Measurements from ENCODE around the gene SPDYE2B.
"Not testable (repeated sequence)": the region's sequence is repeated elsewhere in the genome, so short reads cannot be mapped to it uniquely, and the experiment has no call there.

The SPDYE2B gene

DNA sequence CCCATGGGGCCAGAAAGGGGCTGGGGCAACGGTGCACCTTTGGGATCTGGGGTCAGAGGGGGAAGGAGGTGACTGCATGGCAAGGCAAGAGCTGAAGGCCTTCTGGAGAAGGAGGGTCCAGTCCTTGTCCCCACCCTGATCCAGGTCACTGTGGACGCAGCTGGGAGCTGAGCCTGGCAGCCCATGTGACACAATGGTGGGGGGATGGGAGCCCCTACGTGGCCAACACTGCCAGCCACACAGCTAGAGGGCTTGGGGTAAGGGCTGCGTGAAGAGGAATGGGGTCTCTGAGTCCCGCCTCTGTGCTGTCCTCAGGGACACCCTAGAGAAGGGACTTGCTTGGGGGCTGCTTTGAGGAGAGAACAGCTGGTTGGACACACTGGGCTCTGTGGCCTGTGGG lies 30.7 kb downstream of the SPDYE2B start:
- H3K27ac ChIP-seq (ENCODE audit: low read depth, low read length); H3K9ac ChIP-seq (ENCODE audit: low read depth in 1 of 2, low read length in 2 of 2); H3K4me3 ChIP-seq (ENCODE audit: low read depth in 1 of 2, low read length in 2 of 2); H3K27me3 ChIP-seq (ENCODE audit: control insufficient read depth in 1 of 2, insufficient read depth in 2 of 2, low read length in 2 of 2); H3K4me1 ChIP-seq (ENCODE audit: control insufficient read depth in 1 of 2, insufficient read depth in 2 of 2, low read length in 2 of 2); H3K9me3 ChIP-seq (ENCODE audit: control insufficient read depth in 1 of 2, low read length in 2 of 2); H3K36me3 ChIP-seq (ENCODE audit: control insufficient read depth in 1 of 2, insufficient read depth in 2 of 2, low read length in 2 of 2): not testable (repeated sequence)

DNA sequence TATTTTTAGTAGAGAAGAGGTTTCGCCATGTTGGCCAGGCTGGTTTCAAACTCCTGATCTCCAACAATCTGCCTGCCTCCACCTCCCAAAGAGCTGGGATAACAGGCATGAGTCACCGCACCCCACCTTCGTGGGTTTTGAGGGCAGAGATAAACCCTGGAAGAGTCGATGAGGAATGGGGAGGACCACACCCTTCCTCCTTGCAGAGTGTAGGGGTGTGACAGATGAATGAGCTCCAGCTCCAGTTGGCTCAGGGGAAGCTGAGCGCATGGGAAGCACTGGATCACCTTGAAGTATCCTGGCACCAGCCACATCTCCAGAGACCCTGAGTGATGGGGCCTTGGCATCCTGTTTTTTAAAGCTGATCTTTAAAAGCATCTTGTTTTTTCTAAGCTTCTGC lies 32.4 kb downstream of the SPDYE2B start:
- H3K27ac ChIP-seq (ENCODE audit: low read depth, low read length); H3K9ac ChIP-seq (ENCODE audit: low read depth in 1 of 2, low read length in 2 of 2); H3K9me3 ChIP-seq (ENCODE audit: control insufficient read depth in 1 of 2, low read length in 2 of 2); H3K36me3 ChIP-seq (ENCODE audit: control insufficient read depth in 1 of 2, insufficient read depth in 2 of 2, low read length in 2 of 2); H3K4me3 ChIP-seq (ENCODE audit: low read depth in 1 of 2, low read length in 2 of 2); H3K27me3 ChIP-seq (ENCODE audit: control insufficient read depth in 1 of 2, insufficient read depth in 2 of 2, low read length in 2 of 2); H3K4me1 ChIP-seq (ENCODE audit: control insufficient read depth in 1 of 2, insufficient read depth in 2 of 2, low read length in 2 of 2): not testable (repeated sequence)

DNA sequence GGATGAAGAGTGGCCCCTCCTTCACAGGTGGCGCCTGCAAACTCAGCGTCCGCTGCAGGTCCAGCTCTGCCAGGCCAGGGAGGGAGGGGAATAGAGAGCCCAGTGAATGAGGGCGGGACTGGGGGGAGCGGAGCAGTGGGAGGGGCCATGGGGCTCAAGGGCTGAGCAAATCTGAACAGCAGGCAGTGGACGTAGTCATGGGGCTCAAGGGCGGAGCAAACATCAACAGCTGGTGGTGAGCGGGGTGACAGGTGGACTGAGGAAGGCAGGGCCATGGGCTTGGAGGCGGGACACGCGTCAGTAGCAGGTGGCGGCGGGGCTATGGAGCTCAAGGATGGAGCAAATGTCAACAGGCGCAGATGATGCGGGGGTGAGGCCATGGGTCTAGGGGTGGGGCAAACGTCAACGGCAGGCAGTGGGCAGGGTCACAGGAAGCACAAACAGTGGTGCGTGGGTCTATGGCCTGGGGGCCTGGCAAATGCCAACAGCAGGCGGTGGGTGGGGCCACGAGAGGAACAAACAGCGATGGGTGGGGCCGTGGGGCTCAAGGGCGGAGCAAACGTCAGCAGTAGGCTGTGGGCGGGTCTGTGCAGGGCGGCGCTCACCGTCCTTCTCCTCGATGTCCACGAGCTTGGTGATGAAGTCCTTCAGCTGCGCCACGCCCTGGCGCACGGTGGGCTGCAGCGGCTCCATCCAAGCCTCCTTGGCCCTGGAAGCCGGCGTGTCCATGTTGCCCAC lies 38.3 kb downstream of the SPDYE2B start:
- not testable (repeated sequence) for H3K9ac ChIP-seq (ENCODE audit: low read depth in 1 of 2, low read length in 2 of 2); H3K9me3 ChIP-seq (ENCODE audit: control insufficient read depth in 1 of 2, low read length in 2 of 2); H3K27me3 ChIP-seq (ENCODE audit: control insufficient read depth in 1 of 2, insufficient read depth in 2 of 2, low read length in 2 of 2); H3K36me3 ChIP-seq (ENCODE audit: control insufficient read depth in 1 of 2, insufficient read depth in 2 of 2, low read length in 2 of 2); H3K27ac ChIP-seq (ENCODE audit: low read depth, low read length); H3K4me3 ChIP-seq (ENCODE audit: low read depth in 1 of 2, low read length in 2 of 2); H3K4me1 ChIP-seq (ENCODE audit: control insufficient read depth in 1 of 2, insufficient read depth in 2 of 2, low read length in 2 of 2)

DNA sequence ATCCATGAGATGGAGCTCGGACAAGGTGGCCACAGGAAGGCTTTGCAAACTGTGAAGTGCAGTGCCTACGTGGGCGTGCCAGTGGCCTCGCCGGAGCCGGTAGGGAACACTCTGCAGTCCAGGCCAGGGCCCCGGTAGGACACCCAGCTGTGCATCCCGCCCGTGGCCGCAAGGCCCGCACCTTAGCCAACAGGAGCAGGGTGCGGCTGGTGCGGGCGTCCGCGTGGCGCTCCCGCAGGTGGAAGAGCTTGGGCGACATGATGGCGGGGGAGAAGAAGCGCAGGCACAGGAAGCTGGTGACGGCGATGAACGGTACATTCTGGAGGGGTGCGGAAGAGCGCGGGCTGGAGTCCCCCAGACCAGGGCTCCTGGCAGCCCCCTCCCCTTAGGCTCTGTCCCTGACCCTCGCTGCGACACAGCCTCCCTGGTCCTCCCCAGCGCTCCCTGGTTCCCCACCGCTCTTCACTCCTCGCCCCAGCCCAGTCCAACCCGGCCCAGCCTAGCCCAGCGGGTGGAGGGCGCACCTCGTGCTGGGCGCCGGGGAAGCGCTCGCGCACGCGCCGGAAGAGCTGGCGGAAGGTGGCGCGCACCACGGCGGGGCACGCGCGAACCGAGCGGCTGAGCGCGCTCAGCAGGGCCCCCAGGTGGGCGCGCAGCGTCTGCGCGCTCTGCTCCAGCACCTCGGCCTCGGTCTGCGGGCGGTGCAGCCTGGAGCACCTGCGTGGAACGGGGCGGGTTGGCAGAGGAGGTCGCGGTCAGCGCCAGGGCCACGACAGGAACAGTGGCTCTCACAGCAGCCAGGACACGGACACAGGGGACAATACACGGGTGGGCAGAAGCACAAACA lies 39.5 kb downstream of the SPDYE2B start:
- H3K27me3 ChIP-seq (ENCODE audit: control insufficient read depth in 1 of 2, insufficient read depth in 2 of 2, low read length in 2 of 2); H3K27ac ChIP-seq (ENCODE audit: low read depth, low read length); H3K36me3 ChIP-seq (ENCODE audit: control insufficient read depth in 1 of 2, insufficient read depth in 2 of 2, low read length in 2 of 2); H3K4me3 ChIP-seq (ENCODE audit: low read depth in 1 of 2, low read length in 2 of 2); H3K9me3 ChIP-seq (ENCODE audit: control insufficient read depth in 1 of 2, low read length in 2 of 2); H3K9ac ChIP-seq (ENCODE audit: low read depth in 1 of 2, low read length in 2 of 2); H3K4me1 ChIP-seq (ENCODE audit: control insufficient read depth in 1 of 2, insufficient read depth in 2 of 2, low read length in 2 of 2): not testable (repeated sequence)

DNA sequence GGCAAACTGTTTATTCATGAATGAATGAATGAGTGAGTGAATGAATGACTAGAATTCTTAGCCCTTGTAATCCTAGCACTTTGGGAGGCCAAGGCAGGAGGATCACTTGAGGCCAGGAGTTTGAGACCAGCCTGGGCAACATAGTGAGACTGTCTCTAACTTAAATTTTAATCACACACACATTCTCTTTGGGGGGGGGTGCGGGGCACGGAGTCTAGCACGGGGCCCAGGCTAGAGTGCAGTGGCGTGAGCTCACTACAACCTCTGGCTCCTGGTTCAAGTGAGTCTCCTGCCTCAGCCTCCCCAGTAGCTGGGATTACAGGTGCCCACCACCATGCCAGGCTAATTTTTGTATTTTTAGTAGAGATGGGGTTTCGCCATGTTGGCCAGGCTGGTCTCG lies 40.5 kb downstream of the SPDYE2B start:
- H3K4me1 ChIP-seq (ENCODE audit: control insufficient read depth in 1 of 2, insufficient read depth in 2 of 2, low read length in 2 of 2); H3K36me3 ChIP-seq (ENCODE audit: control insufficient read depth in 1 of 2, insufficient read depth in 2 of 2, low read length in 2 of 2); H3K9me3 ChIP-seq (ENCODE audit: control insufficient read depth in 1 of 2, low read length in 2 of 2); H3K9ac ChIP-seq (ENCODE audit: low read depth in 1 of 2, low read length in 2 of 2); H3K27me3 ChIP-seq (ENCODE audit: control insufficient read depth in 1 of 2, insufficient read depth in 2 of 2, low read length in 2 of 2); H3K4me3 ChIP-seq (ENCODE audit: low read depth in 1 of 2, low read length in 2 of 2); H3K27ac ChIP-seq (ENCODE audit: low read depth, low read length): not testable (repeated sequence)

DNA sequence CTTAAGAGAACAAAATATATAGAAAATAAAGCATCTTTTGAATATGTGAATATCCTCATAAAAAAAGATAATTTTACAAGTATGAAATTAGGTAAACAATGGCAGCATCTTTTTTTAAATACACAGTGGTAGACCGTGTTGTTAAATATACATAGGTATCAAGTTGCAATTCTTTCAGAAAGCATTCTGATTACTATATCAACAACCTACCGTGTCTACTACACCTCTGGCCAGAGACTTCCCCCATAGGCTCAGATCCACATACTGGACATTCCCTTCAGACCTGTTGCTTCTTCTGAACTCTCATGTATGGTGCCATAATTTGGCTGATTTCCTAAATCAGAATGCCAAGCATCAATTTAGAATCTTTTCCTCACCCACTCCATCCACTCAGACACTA lies 43.9 kb downstream of the SPDYE2B start:
- not testable (repeated sequence) for H3K4me3 ChIP-seq (ENCODE audit: low read depth in 1 of 2, low read length in 2 of 2); H3K9me3 ChIP-seq (ENCODE audit: control insufficient read depth in 1 of 2, low read length in 2 of 2); H3K36me3 ChIP-seq (ENCODE audit: control insufficient read depth in 1 of 2, insufficient read depth in 2 of 2, low read length in 2 of 2); H3K4me1 ChIP-seq (ENCODE audit: control insufficient read depth in 1 of 2, insufficient read depth in 2 of 2, low read length in 2 of 2); H3K9ac ChIP-seq (ENCODE audit: low read depth in 1 of 2, low read length in 2 of 2); H3K27ac ChIP-seq (ENCODE audit: low read depth, low read length); H3K27me3 ChIP-seq (ENCODE audit: control insufficient read depth in 1 of 2, insufficient read depth in 2 of 2, low read length in 2 of 2)

DNA sequence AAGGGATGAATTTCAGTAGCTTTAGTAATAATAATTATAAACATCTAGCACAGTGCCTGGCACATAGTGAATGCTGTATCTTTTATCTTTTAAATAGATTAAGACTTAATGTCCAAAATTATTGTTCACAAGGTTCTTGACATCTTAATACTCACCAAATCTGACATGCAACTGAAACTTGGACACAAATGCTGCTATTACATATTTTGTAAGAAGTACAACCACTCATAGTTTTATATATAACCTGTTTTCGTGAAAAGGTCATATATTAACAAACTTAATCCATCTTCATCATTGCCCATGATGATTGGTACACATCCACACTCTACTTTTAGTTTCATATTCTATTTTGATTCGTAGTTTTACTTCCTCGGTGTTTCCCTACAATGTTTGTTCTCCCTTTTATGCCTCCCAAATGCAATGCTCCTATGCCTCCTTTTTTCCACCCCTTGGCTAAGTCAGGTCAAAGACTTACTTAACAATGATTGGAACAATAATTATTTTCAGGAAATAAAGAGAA lies 45.0 kb downstream of the SPDYE2B start:
- not testable (repeated sequence) for H3K27ac ChIP-seq (ENCODE audit: low read depth, low read length); H3K4me1 ChIP-seq (ENCODE audit: control insufficient read depth in 1 of 2, insufficient read depth in 2 of 2, low read length in 2 of 2); H3K9ac ChIP-seq (ENCODE audit: low read depth in 1 of 2, low read length in 2 of 2); H3K4me3 ChIP-seq (ENCODE audit: low read depth in 1 of 2, low read length in 2 of 2); H3K36me3 ChIP-seq (ENCODE audit: control insufficient read depth in 1 of 2, insufficient read depth in 2 of 2, low read length in 2 of 2); H3K9me3 ChIP-seq (ENCODE audit: control insufficient read depth in 1 of 2, low read length in 2 of 2); H3K27me3 ChIP-seq (ENCODE audit: control insufficient read depth in 1 of 2, insufficient read depth in 2 of 2, low read length in 2 of 2)

DNA sequence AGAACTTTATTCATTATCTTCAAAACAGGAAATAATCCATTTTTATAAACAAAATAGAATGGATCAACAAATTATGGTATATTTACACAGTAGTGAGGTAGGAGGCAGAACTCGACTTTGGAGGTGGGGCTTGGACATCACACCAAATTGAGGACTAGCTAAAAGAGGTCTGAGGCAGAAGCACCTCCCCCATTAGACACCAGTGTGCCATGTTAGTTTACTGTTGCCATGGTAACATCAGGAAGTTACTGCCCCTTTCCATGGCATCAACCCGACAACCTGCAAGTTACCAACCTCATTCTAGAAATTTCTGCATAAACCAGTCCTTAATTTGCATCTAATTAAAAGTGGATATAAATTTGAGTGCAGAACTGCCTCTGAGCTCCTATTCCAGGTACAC lies 45.9 kb downstream of the SPDYE2B start:
- not testable (repeated sequence) for H3K27me3 ChIP-seq (ENCODE audit: control insufficient read depth in 1 of 2, insufficient read depth in 2 of 2, low read length in 2 of 2); H3K36me3 ChIP-seq (ENCODE audit: control insufficient read depth in 1 of 2, insufficient read depth in 2 of 2, low read length in 2 of 2); H3K4me1 ChIP-seq (ENCODE audit: control insufficient read depth in 1 of 2, insufficient read depth in 2 of 2, low read length in 2 of 2); H3K9ac ChIP-seq (ENCODE audit: low read depth in 1 of 2, low read length in 2 of 2); H3K9me3 ChIP-seq (ENCODE audit: control insufficient read depth in 1 of 2, low read length in 2 of 2); H3K4me3 ChIP-seq (ENCODE audit: low read depth in 1 of 2, low read length in 2 of 2); H3K27ac ChIP-seq (ENCODE audit: low read depth, low read length)

DNA sequence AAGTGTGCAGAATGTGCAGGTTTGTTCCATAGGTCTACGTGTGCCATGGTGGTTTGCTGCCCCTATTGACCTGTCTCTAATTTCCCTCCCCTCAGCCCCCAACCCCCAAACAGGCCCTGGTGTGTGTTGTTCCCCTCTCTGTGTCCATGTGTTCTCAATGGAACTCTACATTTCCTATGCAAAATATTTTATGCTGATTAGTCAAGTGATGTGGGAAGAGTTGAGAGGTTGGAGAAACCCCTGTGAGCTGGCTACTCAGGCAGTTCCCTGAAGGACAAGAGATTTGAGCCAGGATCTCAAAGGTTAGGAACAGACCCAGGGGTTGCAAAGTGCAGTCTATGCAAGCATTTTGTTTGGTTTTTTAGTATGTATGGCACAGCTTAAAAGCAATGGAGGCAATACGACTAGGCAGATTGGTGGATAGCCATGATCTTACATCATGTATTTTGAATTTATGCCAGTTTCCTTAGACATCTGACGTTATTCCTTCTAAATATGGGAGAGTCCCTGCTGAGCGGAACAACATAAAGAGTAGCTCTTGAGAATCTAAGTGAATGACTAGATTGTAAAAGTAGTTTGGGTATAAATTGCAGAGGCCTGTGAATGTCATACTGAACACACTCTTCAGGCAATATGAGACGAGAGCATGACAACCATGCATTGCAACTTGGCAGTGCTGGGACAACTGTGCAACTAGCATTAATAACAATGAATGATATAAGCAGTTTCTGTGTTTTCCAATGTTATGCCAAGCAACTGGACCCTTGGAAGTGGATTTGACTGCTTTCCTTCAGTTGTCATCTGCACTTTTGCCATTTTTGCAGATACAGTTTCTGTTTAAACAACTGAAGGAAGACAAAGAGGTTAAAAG lies 47.8 kb downstream of the SPDYE2B start:
- not testable (repeated sequence) for H3K4me3 ChIP-seq (ENCODE audit: low read depth in 1 of 2, low read length in 2 of 2); H3K9me3 ChIP-seq (ENCODE audit: control insufficient read depth in 1 of 2, low read length in 2 of 2); H3K9ac ChIP-seq (ENCODE audit: low read depth in 1 of 2, low read length in 2 of 2); H3K4me1 ChIP-seq (ENCODE audit: control insufficient read depth in 1 of 2, insufficient read depth in 2 of 2, low read length in 2 of 2); H3K27me3 ChIP-seq (ENCODE audit: control insufficient read depth in 1 of 2, insufficient read depth in 2 of 2, low read length in 2 of 2); H3K27ac ChIP-seq (ENCODE audit: low read depth, low read length); H3K36me3 ChIP-seq (ENCODE audit: control insufficient read depth in 1 of 2, insufficient read depth in 2 of 2, low read length in 2 of 2)
